Endothelial cell of umbilical vein (primary cell): ENCODE measurements around the gene LLCFC1. TPM values are rescaled to one million over a fixed set of nuclear protein-coding genes. Genes with fewer than 3 reads are reported as not detected.

Experiments used
- BruUV-seq: library from RNA; stranded (reverse); fragments of 400-500 nt; replicated peaks from 2 replicates; lab custom pipeline; 2021; lab: Mats Ljungman, UMichigan
- CTCF ChIA-PET: fragments of 300-600, 350-600 bp; sonication (Branson Sonifier 250); formaldehyde crosslinking; loops from one replicate; lab custom pipeline; 2021; ENCODE audit warnings: antibody characterized with exemption, inconsistent platforms; lab: Charles Lee
- POLR2A ChIA-PET: fragments of 300-600, 350-600 bp; sonication (Branson Sonifier 250); formaldehyde crosslinking; loops from one replicate; lab custom pipeline; 2021; ENCODE audit warnings: antibody characterized with exemption, inconsistent platforms; lab: Charles Lee
- DNase-seq: peaks from one replicate; pipeline ENCODE4 v3.0.0-alpha.2; 2011; ENCODE audit warnings: low read depth, low spot score
- FAIRE-seq: peaks from 2 replicates; lab custom pipeline; 2011; peaks lifted over from hg19 to GRCh38; lab: Jason Lieb, UNC
- H2AFZ ChIP-seq: 2 replicates; pipeline ENCODE4 v1.6.0; 2012; ENCODE audit warnings: low read depth, low read length, control low read depth, inconsistent platforms
- H3K27ac ChIP-seq: 2 replicates; pipeline ENCODE4 v1.5.1; 2011; ENCODE audit warnings: low read depth, mild to moderate bottlenecking, control low read depth, low read length, moderate library complexity; ENCODE audit not compliant: insufficient read depth
- H3K27me3 ChIP-seq, 2 experiments: 2 replicates each; pipeline versions ENCODE4 v1.6.0 to v1.6.1; 2011; ENCODE audit warnings: low read length in 2 of 2, mixed read lengths in 1 of 2; ENCODE audit not compliant: control insufficient read depth in 2 of 2, insufficient read depth in 2 of 2
- H3K36me3 ChIP-seq, 2 experiments: 2 replicates in 1 of 2; 3 replicates in 1 of 2; pipeline ENCODE4 v1.5.1; 2011; ENCODE audit warnings: low read length in 2 of 2, mild to moderate bottlenecking in 1 of 2, moderate library complexity in 1 of 2; ENCODE audit not compliant: control insufficient read depth in 2 of 2, insufficient read depth in 2 of 2; ENCODE audit errors: extremely low read depth in 1 of 2
- H3K4me1 ChIP-seq: 3 replicates; pipeline ENCODE4 v1.5.1; 2011; ENCODE audit warnings: mild to moderate bottlenecking, low read length; ENCODE audit not compliant: control insufficient read depth, insufficient read depth; ENCODE audit errors: extremely low read depth
- H3K4me2 ChIP-seq: 2 replicates; pipeline ENCODE4 v1.6.1; 2011; ENCODE audit warnings: low read length, control low read depth, mixed read lengths; ENCODE audit not compliant: insufficient read depth
- H3K4me3 ChIP-seq, 3 experiments: fragments of 200-600 bp in 1 of 3; sonication (generic), shearing (Covaris generic) in 1 of 3; replicated peaks in 1 of 3; 2 replicates each; pipeline ENCODE4 v1.5.1; 2011 to 2016; ENCODE audit warnings: control low read depth in 3 of 3, low read length in 3 of 3, mild to moderate bottlenecking in 2 of 3, inconsistent platforms in 1 of 3, low read depth in 1 of 3, moderate library complexity in 1 of 3; ENCODE audit not compliant: insufficient read depth in 1 of 3
- H3K79me2 ChIP-seq: 2 replicates; pipeline ENCODE4 v1.6.0; 2012; ENCODE audit warnings: low read length, inconsistent platforms; ENCODE audit not compliant: control insufficient read depth, insufficient read depth
- H3K9ac ChIP-seq: replicated peaks from 2 replicates; pipeline ENCODE3; 2011; ENCODE audit warnings: low read length, control low read depth; ENCODE audit not compliant: insufficient read depth; ENCODE audit errors: extremely low read depth
- H3K9me1 ChIP-seq: replicated peaks from 3 replicates; pipeline ENCODE4 v1.6.0; 2011; ENCODE audit warnings: mild to moderate bottlenecking, low read length; ENCODE audit not compliant: control insufficient read depth, insufficient read depth; ENCODE audit errors: extremely low read depth
- H3K9me3 ChIP-seq: replicated peaks from 2 replicates; pipeline ENCODE4 v1.5.1; 2012; ENCODE audit warnings: low read length, inconsistent platforms; ENCODE audit not compliant: control insufficient read depth, insufficient read depth
- H4K20me1 ChIP-seq: replicated peaks from 2 replicates; pipeline ENCODE3; 2011; ENCODE audit warnings: mild to moderate bottlenecking, low read length; ENCODE audit not compliant: control insufficient read depth, insufficient read depth; ENCODE audit errors: extremely low read depth
- EZH2 ChIP-seq: IDR thresholded peaks from 2 replicates; pipeline ENCODE4 v1.6.1; 2012; ENCODE audit warnings: borderline replicate concordance, low read depth, mild to moderate bottlenecking, moderate library complexity, low read length, inconsistent platforms; ENCODE audit not compliant: severe bottlenecking
- FOS ChIP-seq: IDR thresholded peaks from 2 replicates; pipeline ENCODE4 v1.6.1; 2011; ENCODE audit warnings: mild to moderate bottlenecking, low read length, moderate library complexity, borderline replicate concordance; ENCODE audit not compliant: insufficient read depth
- GATA2 ChIP-seq: IDR thresholded peaks from 2 replicates; pipeline ENCODE4 v1.7.0; 2011; ENCODE audit warnings: low read depth, mild to moderate bottlenecking, moderate library complexity, mixed read lengths, low read length; ENCODE audit not compliant: insufficient read length, insufficient read depth
- JUN ChIP-seq: IDR thresholded peaks from 2 replicates; pipeline ENCODE4 v1.6.1; 2011; ENCODE audit warnings: borderline replicate concordance, low read depth; ENCODE audit not compliant: insufficient read length, insufficient read depth
- MYC ChIP-seq: IDR thresholded peaks from one replicate; pipeline ENCODE4 v1.6.1; 2011; ENCODE audit warnings: mild to moderate bottlenecking, low read depth, low read length
- POLR2A ChIP-seq: IDR thresholded peaks from 2 replicates; pipeline ENCODE4 v1.6.1; 2012; ENCODE audit warnings: low read depth, mild to moderate bottlenecking, control low read depth, low read length
- POLR2AphosphoS5 ChIP-seq: IDR thresholded peaks from 2 replicates; pipeline ENCODE4 v1.6.1; 2012; ENCODE audit warnings: low read depth, mild to moderate bottlenecking, control low read depth, low read length, moderate library complexity; ENCODE audit not compliant: insufficient read depth
- dilution Hi-C: fragments of 300-500 bp; cut with MboI; formaldehyde crosslinking; loops from one replicate; pipeline ENCODE4 v1.15.0; 2019; ENCODE audit warnings: low sequenced_read_pairs; ENCODE audit not compliant: extremely low pct_ligation_motif_present
- intact Hi-C: fragments of 100-400 bp; cut with micrococcal nuclease; formaldehyde crosslinking; loops from one replicate; pipeline ENCODE4 v1.10.0; 2022
- polyA plus RNA-seq, 4 experiments: library from polyadenylated mRNA; depleted of rRNA in 3 of 4; stranded (reverse) in 3 of 4; unstranded in 1 of 4; fragments of >200 nt; gene quantifications; 2 replicates each; pipeline versions ENCODE4 v1.2.1 to v1.2.3, GENCODE V29; 2011 to 2012; ENCODE audit warnings: missing spikeins in 1 of 4
- total RNA-seq: library from RNA; stranded (reverse); gene quantifications from 2 replicates; pipeline ENCODE4 v1.2.3, GENCODE V29; 2021
- TF ChIP-seq, protein P1 (sequence below), 2 donors: IDR thresholded peaks; 1 replicate in 1 of 2; 2 replicates in 1 of 2; pipeline ENCODE4 v1.5.1; 2011; ENCODE audit warnings: low read length in 2 of 2, mild to moderate bottlenecking in 2 of 2, moderate library complexity in 2 of 2, control low read depth in 1 of 2, inconsistent platforms in 1 of 2, low read depth in 1 of 2; ENCODE audit not compliant: insufficient read depth in 1 of 2; ENCODE audit errors: extremely low read depth in 1 of 2
- TF ChIP-seq, protein P2 (sequence below): IDR thresholded peaks from 2 replicates; pipeline ENCODE4 v1.6.1; 2011; ENCODE audit not compliant: insufficient read depth, insufficient read length

Gene LLCFC1
- total and polyA plus RNA-seq, 2 donors (not counting 3 experiments of a cell fraction or from before 2014, with no cell fraction given), result not detected

DNA sequence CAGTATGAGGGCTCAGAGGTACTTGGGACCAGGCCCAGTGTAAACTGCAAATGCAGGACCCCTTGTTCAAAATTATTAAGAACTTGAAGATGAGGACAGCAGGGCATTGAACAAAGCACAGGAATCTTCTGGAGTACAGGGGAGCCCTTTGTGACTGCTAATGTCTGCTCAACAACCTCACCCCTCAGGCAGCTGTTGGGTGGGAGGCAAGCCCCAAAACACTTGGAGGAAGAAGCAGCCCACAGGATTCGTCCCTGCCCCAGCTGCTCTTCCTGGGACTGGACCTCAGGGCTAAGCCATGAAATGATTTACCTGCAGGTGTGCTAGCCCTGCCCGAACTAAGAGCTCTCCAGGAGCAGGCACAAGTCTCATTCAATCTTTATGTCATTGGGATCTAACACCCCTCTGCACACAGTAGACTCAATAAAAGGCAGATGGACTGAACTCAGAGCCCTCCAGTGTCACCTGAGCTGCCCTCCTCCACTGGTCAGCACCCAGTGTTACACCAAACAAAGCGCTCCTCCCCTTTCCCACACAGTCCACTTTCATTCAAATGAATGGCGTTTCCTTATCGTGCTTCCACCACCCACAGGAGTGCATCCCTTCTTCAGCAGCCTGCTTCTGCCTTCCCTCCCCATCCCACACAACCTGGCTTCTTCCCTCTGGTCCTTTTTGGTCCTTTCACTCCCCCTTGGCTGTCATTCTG is 6.7 kb upstream of the LLCFC1 start:
- H3K4me1 ChIP-seq, result no peaks in the 10 kb centered on the region
- POLR2A ChIA-PET, result no interaction called here

DNA sequence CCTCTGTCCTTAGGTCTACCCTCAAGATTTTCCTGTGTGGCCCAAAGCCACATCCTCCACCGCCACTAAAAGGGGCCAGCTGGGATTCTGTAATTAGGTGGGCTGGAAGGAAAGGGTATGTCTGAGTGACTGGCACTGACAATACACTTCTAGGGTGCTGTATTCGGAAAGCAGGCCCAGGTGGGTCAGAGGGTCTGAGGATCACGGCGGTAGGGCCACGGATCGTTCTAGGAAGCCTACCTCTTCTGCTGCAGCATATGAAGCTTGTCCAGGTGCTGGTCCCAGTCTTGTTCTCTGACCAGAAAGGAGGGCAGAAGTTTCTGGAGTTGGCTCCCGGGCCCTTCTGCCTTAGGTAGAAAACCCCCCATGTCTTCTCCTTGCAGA is 6.2 kb upstream of the LLCFC1 start:
- TF ChIP-seq, protein P1, sequence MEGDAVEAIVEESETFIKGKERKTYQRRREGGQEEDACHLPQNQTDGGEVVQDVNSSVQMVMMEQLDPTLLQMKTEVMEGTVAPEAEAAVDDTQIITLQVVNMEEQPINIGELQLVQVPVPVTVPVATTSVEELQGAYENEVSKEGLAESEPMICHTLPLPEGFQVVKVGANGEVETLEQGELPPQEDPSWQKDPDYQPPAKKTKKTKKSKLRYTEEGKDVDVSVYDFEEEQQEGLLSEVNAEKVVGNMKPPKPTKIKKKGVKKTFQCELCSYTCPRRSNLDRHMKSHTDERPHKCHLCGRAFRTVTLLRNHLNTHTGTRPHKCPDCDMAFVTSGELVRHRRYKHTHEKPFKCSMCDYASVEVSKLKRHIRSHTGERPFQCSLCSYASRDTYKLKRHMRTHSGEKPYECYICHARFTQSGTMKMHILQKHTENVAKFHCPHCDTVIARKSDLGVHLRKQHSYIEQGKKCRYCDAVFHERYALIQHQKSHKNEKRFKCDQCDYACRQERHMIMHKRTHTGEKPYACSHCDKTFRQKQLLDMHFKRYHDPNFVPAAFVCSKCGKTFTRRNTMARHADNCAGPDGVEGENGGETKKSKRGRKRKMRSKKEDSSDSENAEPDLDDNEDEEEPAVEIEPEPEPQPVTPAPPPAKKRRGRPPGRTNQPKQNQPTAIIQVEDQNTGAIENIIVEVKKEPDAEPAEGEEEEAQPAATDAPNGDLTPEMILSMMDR (IDR thresholded peaks at IDR 0.05; ENCODE audit: extremely low read depth in 1 of 2, insufficient read depth in 1 of 2, low read depth in 1 of 2, low read length in 2 of 2), result no peak
- no peak for TF ChIP-seq EZH2
- no peak for TF ChIP-seq MYC
- TF ChIP-seq JUN, result no peak
- TF ChIP-seq POLR2A, result no peak
- no peak for TF ChIP-seq FOS
- TF ChIP-seq, protein P2, sequence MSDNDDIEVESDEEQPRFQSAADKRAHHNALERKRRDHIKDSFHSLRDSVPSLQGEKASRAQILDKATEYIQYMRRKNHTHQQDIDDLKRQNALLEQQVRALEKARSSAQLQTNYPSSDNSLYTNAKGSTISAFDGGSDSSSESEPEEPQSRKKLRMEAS, result no peak
- TF ChIP-seq GATA2, result no peak
- TF ChIP-seq POLR2AphosphoS5, result no peak
- ChIA-PET CTCF (no interaction called here), POLR2A (no interaction called here)
- no peaks in the 10 kb centered on the region for H4K20me1 ChIP-seq
- H3K9ac ChIP-seq, result no peak overlapping the region
- H3K9me1 ChIP-seq, result no peaks in the 10 kb centered on the region
- intact Hi-C loops (no loop called here), dilution Hi-C loops (no loop called here)
- H3K4me2 ChIP-seq, result no peak overlapping the region
- H3K4me1 ChIP-seq, result no peaks in the 10 kb centered on the region
- DNase-seq, result no peak
- H3K27ac ChIP-seq, result no peak overlapping the region
- no peaks in the 10 kb centered on the region for H3K36me3 ChIP-seq
- BruUV-seq, result no TSS peak
- H2AFZ ChIP-seq, result no peak overlapping the region
- H3K79me2 ChIP-seq, result no peaks in the 10 kb centered on the region
- no peak for FAIRE-seq
- no peaks in the 10 kb centered on the region for H3K27me3 ChIP-seq
- no peak overlapping the region for H3K4me3 ChIP-seq
- H3K9me3 ChIP-seq, result no peaks in the 10 kb centered on the region

More for the DNA sequence above, 6.7 kb upstream of the LLCFC1 start:
- TF ChIP-seq POLR2AphosphoS5, result no peak
- no peak for TF ChIP-seq MYC
- TF ChIP-seq, protein P2, result no peak
- no peak for TF ChIP-seq FOS
- no peak for TF ChIP-seq POLR2A
- DNase-seq (no peak), FAIRE-seq (no peak)
- CTCF ChIA-PET, result no interaction called here
- no peak overlapping the region for H2AFZ ChIP-seq
- H3K9me3 ChIP-seq, result no peaks in the 10 kb centered on the region
- H3K79me2 ChIP-seq, result no peaks in the 10 kb centered on the region
- H3K4me3 ChIP-seq, result no peak overlapping the region
- no peaks in the 10 kb centered on the region for H3K27me3 ChIP-seq
- H3K9me1 ChIP-seq, result no peaks in the 10 kb centered on the region
- no peaks in the 10 kb centered on the region for H4K20me1 ChIP-seq
- no peak overlapping the region for H3K9ac ChIP-seq
- no peak overlapping the region for H3K27ac ChIP-seq
- intact Hi-C loops (no loop called here), dilution Hi-C loops (no loop called here)
- no peak overlapping the region for H3K4me2 ChIP-seq
- H3K36me3 ChIP-seq, result no peaks in the 10 kb centered on the region
- BruUV-seq, result no TSS peak
